ENCODE results near the gene TPSD1. TPM values are rescaled to one million over a fixed set of nuclear protein-coding genes. Genes with fewer than 3 reads are reported as not detected.
"Not testable (repeated sequence)": the region's sequence is repeated elsewhere in the genome, so short reads cannot be mapped to it uniquely, and the experiment has no call there.

TPSD1 gene
- total RNA-seq, 1 donor from 2014 or later: not detected

- H3K27me3 ChIP-seq (ENCODE audit: control insufficient read depth in 3 of 3, insufficient read depth in 3 of 3, low read length in 3 of 3): peaks cover 6 to 14% (median 13%) of the 10 kb centered on the region in 3 donors
- H3K36me3 ChIP-seq (ENCODE audit: control insufficient read depth in 3 of 3, insufficient read depth in 3 of 3, low read length in 3 of 3): no peaks in the 10 kb centered on the region
- no peak overlapping the region for H3K9ac ChIP-seq (ENCODE audit: low read depth in 1 of 3, low read length in 3 of 3)
- no peak overlapping the region for H3K27ac ChIP-seq (ENCODE audit: low read depth, low read length)
- H3K9me3 ChIP-seq (ENCODE audit: control insufficient read depth in 3 of 3, low read length in 3 of 3): no peaks in the 10 kb centered on the region
- no peak overlapping the region for H3K4me3 ChIP-seq (ENCODE audit: low read length in 3 of 3)
- H3K4me1 ChIP-seq (ENCODE audit: control insufficient read depth in 3 of 3, insufficient read depth in 3 of 3, low read length in 3 of 3): no peaks in the 10 kb centered on the region
Observed at GRCh38 chr16:1220841-1221627, 34.8 kb upstream of the TPSD1 start.

GRCh38 chr16:1221628-1222552, 34.0 kb upstream of the TPSD1 start:
- no peak overlapping the region for H3K4me3 ChIP-seq (ENCODE audit: low read length in 3 of 3)
- H3K4me1 ChIP-seq (ENCODE audit: control insufficient read depth in 3 of 3, insufficient read depth in 3 of 3, low read length in 3 of 3): no peaks in the 10 kb centered on the region
- no peaks in the 10 kb centered on the region for H3K9me3 ChIP-seq (ENCODE audit: control insufficient read depth in 3 of 3, low read length in 3 of 3)
- H3K9ac ChIP-seq (ENCODE audit: low read depth in 1 of 3, low read length in 3 of 3): no peak overlapping the region
- no peak overlapping the region for H3K27ac ChIP-seq (ENCODE audit: low read depth, low read length)
- no peaks in the 10 kb centered on the region for H3K36me3 ChIP-seq (ENCODE audit: control insufficient read depth in 3 of 3, insufficient read depth in 3 of 3, low read length in 3 of 3)
- peaks cover 6 to 14% (median 13%) of the 10 kb centered on the region in 3 donors for H3K27me3 ChIP-seq (ENCODE audit: control insufficient read depth in 3 of 3, insufficient read depth in 3 of 3, low read length in 3 of 3)

DNA sequence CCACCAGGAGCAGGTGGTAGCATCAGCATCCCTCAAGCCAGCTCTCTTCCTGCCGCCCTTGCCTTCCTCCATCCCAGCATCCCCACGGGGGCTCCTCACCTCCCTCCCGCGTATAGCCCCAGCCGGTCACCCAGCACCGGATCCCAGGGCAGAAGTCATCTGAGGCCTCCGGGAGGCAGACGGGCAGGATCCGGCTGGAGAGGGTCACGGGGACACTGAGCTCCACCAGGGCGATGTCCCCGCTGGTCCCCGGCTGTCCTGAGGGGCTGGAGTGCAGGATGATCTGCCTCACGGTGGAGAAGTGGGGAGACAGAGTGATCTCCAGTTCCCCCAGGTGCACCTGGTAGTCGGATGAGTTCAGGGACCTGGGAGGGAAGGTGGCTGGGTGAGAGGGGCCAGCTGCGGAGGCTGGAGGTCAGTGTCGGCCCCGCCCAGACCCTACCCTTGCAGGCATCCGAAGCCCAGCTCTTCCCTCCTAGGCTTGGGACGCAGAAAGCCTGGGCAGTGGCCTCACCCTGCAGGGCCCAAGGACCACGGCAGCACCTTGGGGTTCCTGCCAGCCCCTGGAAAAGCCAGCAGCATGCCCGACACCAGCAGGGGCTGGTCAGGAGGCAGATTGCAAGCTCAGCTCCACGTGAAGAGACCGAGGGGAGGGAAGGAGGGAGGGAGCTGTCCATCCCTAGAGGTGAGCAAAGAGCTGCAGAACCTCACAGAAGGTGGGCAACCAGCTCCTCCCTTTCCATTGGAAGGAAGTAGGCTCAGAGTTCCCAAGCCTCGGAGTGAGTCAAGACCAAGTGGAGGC, 33.1 kb upstream of the TPSD1 start:
- Histone ChIP-seq H3K27ac (ENCODE audit: low read depth, low read length) (no peak overlapping the region), H3K9me3 (ENCODE audit: control insufficient read depth in 3 of 3, low read length in 3 of 3) (no peaks in the 10 kb centered on the region), H3K4me3 (ENCODE audit: low read length in 3 of 3) (no peak overlapping the region), H3K36me3 (ENCODE audit: control insufficient read depth in 3 of 3, insufficient read depth in 3 of 3, low read length in 3 of 3) (no peaks in the 10 kb centered on the region), H3K27me3 (ENCODE audit: control insufficient read depth in 3 of 3, insufficient read depth in 3 of 3, low read length in 3 of 3) (peaks cover 6 to 11% (median 10%) of the 10 kb centered on the region in 3 donors), H3K4me1 (ENCODE audit: control insufficient read depth in 3 of 3, insufficient read depth in 3 of 3, low read length in 3 of 3) (no peaks in the 10 kb centered on the region), H3K9ac (ENCODE audit: low read depth in 1 of 3, low read length in 3 of 3) (no peak overlapping the region)

DNA sequence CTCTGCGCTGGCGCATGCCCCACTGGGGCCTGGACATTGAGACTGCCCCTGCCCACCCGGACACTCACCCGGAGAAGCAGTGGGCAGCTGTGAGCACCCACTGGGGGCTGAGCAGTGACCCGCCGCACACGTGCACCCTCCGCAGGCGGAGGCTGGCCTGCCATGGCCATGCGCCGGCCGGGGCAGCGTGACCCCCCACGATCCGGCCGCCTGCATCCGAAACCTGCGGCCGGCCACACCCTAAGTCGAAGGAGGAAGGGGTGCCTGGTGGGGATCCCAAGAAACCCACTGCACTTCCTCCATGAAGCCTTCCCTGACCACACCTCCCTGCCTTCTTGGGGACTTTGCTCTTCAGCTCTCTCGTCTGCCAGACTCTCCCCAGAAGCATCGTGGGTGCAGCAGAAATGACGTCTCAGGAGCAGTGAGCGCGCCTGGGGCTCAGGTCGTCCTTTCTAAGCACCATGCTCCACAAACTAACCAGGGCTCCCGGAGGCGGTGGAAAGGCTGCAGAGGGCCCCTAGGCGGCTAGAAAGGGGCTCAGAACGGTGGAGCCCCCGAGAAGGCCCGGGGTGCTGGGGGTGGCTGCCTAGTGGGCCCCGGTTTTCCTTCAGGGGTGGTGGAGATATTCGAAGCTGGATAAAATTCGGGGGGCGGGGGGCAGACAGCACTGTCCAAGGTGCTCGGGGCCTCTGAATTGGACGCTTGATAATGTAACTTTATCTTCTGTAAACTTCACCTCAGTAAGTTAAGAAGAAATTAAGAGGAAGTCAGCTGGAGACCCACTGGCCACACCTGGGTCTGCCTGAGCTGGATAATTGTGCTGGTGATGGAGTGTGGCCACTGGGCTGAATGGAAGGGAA, 32.3 kb upstream of the TPSD1 start:
- H3K27ac ChIP-seq (ENCODE audit: low read depth, low read length): no peak overlapping the region

GRCh38 chr16:1224558-1224957, 31.3 kb upstream of the TPSD1 start:
- Histone ChIP-seq H3K9me3 (ENCODE audit: control insufficient read depth in 3 of 3, low read length in 3 of 3) (no peaks in the 10 kb centered on the region), H3K27me3 (ENCODE audit: control insufficient read depth in 3 of 3, insufficient read depth in 3 of 3, low read length in 3 of 3) (peaks cover 6 to 10% (median 6%) of the 10 kb centered on the region in 3 donors), H3K27ac (ENCODE audit: low read depth, low read length) (no peak overlapping the region), H3K36me3 (ENCODE audit: control insufficient read depth in 3 of 3, insufficient read depth in 3 of 3, low read length in 3 of 3) (no peaks in the 10 kb centered on the region), H3K4me1 (ENCODE audit: control insufficient read depth in 3 of 3, insufficient read depth in 3 of 3, low read length in 3 of 3) (no peaks in the 10 kb centered on the region), H3K9ac (ENCODE audit: low read depth in 1 of 3, low read length in 3 of 3) (no peak overlapping the region), H3K4me3 (ENCODE audit: low read length in 3 of 3) (no peak overlapping the region)

More for the DNA sequence above, 32.3 kb upstream of the TPSD1 start:
- Histone ChIP-seq H3K9ac (ENCODE audit: low read depth in 1 of 3, low read length in 3 of 3) (no peak overlapping the region), H3K4me1 (ENCODE audit: control insufficient read depth in 3 of 3, insufficient read depth in 3 of 3, low read length in 3 of 3) (no peaks in the 10 kb centered on the region), H3K27me3 (ENCODE audit: control insufficient read depth in 3 of 3, insufficient read depth in 3 of 3, low read length in 3 of 3) (peaks cover 6 to 14% (median 6%) of the 10 kb centered on the region in 3 donors), H3K4me3 (ENCODE audit: low read length in 3 of 3) (no peak overlapping the region), H3K36me3 (ENCODE audit: control insufficient read depth in 3 of 3, insufficient read depth in 3 of 3, low read length in 3 of 3) (no peaks in the 10 kb centered on the region), H3K9me3 (ENCODE audit: control insufficient read depth in 3 of 3, low read length in 3 of 3) (no peaks in the 10 kb centered on the region)

DNA sequence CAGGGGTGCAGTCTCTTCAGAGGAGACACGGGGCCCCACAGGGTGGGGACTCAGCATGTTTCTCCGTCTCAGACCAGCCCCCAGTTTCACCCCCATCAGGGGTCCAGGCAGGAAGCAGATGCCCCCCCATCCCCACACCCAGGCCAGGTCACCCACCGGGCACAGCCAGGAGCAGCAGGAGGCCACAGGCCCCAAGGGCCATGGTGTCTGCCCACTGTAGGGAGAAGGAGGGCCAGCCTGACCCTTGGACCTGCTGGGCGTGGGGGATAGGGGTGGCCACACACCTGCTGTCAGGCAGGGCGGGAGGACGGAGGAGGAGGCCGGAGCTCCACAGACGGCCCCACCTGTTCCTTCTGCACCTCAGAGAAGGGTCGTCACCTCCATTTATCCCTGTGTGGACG, 30.8 kb upstream of the TPSD1 start, which contains the start of gene TPSG1:
TSS of gene TPSG1 (minus strand) at position 218 of the 401 bp plus-strand sequence. CDS start at position 202, 16 bp downstream.
- Histone ChIP-seq H3K4me1 (ENCODE audit: control insufficient read depth in 3 of 3, insufficient read depth in 3 of 3, low read length in 3 of 3) (no peaks in the 10 kb centered on the region), H3K9ac (ENCODE audit: low read depth in 1 of 3, low read length in 3 of 3) (no peak within 1 kb of the TSS), H3K4me3 (ENCODE audit: low read length in 3 of 3) (no peak within 1 kb of the TSS), H3K36me3 (ENCODE audit: control insufficient read depth in 3 of 3, insufficient read depth in 3 of 3, low read length in 3 of 3) (no peaks in the 10 kb centered on the region), H3K9me3 (ENCODE audit: control insufficient read depth in 3 of 3, low read length in 3 of 3) (no peaks in the 10 kb centered on the region), H3K27ac (ENCODE audit: low read depth, low read length) (no peak within 1 kb of the TSS), H3K27me3 (ENCODE audit: control insufficient read depth in 3 of 3, insufficient read depth in 3 of 3, low read length in 3 of 3) (peaks cover 6 to 10% (median 6%) of the 10 kb centered on the region in 3 donors)

DNA sequence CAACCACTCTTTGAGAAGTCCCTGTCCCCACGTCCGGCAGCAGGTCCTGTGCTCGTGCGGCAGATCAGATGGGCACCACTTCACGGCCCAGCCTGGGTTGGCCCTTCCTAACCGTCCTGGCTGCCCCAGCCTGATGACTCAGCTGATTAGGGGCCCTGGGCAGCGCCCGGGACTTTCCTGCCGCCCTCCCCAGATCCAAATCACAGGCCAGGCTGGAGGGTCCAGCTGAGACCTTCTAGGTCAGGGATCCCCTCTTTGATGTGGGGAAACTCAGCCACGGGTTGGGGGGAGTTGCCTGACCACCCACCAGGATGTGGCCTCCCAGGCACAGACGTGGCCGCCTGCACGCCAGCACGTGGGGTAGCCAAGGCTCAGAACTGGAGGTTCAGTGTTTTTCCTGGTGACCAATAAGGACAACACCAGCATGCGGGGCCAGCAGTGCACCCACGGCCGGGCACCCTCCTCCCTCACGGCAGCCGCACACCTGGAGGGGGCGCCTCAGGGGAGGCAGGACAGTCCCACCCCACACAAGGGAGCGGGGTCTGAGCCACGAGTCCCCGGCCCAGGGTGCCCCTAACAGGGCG, 30.0 kb upstream of the TPSD1 start:
- not testable (repeated sequence) for H3K4me3 ChIP-seq (ENCODE audit: low read length in 3 of 3); H3K27ac ChIP-seq (ENCODE audit: low read depth, low read length); H3K9ac ChIP-seq (ENCODE audit: low read depth in 1 of 3, low read length in 3 of 3); H3K4me1 ChIP-seq (ENCODE audit: control insufficient read depth in 3 of 3, insufficient read depth in 3 of 3, low read length in 3 of 3); H3K9me3 ChIP-seq (ENCODE audit: control insufficient read depth in 3 of 3, low read length in 3 of 3); H3K36me3 ChIP-seq (ENCODE audit: control insufficient read depth in 3 of 3, insufficient read depth in 3 of 3, low read length in 3 of 3)
- peaks cover 6 to 11% (median 10%) of the 10 kb centered on the region in 3 donors for H3K27me3 ChIP-seq (ENCODE audit: control insufficient read depth in 3 of 3, insufficient read depth in 3 of 3, low read length in 3 of 3)

DNA sequence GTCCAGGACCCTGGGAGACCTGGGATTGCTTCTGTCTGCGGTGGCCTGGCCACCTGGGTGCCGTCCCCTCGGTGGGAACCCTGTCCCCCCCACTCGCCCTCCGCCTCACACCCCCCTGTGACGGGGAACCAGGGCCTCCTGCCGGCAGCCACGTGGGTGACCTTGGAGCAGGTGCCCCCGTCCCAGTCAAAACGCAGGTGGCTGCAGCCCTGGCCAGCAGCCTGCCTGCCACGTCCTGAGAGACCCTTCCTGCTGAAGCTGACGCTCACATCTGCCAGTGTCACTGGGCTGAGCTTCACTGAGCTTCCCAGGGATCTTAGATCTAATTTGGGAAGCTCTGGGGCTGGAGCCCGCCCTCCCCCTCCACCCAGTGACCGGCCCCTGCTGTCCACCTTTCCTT, 29.2 kb upstream of the TPSD1 start:
- H3K27me3 ChIP-seq (ENCODE audit: control insufficient read depth in 3 of 3, insufficient read depth in 3 of 3, low read length in 3 of 3): peaks cover 6 to 11% (median 6%) of the 10 kb centered on the region in 3 donors
- not testable (repeated sequence) for H3K36me3 ChIP-seq (ENCODE audit: control insufficient read depth in 3 of 3, insufficient read depth in 3 of 3, low read length in 3 of 3); H3K27ac ChIP-seq (ENCODE audit: low read depth, low read length); H3K9me3 ChIP-seq (ENCODE audit: control insufficient read depth in 3 of 3, low read length in 3 of 3); H3K9ac ChIP-seq (ENCODE audit: low read depth in 1 of 3, low read length in 3 of 3); H3K4me3 ChIP-seq (ENCODE audit: low read length in 3 of 3); H3K4me1 ChIP-seq (ENCODE audit: control insufficient read depth in 3 of 3, insufficient read depth in 3 of 3, low read length in 3 of 3)

DNA sequence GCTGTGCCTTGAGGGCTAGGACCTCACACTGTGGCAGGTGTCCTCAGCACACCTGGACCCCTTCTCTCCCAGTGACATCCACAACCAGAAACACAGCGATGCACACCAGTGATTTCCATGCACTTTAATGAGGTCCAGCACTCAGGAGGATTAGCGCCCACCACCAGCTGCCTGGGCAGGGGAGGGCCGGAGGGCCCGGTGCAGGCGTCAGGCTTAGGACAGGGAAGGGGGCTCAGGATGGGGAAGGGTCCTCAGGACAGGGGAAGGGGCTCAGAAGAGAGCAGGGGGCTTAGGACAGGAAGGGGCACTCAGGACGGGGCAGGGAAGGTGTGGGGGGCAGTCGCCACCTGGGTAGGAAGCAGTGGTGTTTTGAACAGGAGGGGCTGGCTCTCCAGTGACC, 27.6 kb upstream of the TPSD1 start:
- not testable (repeated sequence) for H3K4me1 ChIP-seq (ENCODE audit: control insufficient read depth in 3 of 3, insufficient read depth in 3 of 3, low read length in 3 of 3); H3K27me3 ChIP-seq (ENCODE audit: control insufficient read depth in 3 of 3, insufficient read depth in 3 of 3, low read length in 3 of 3); H3K9ac ChIP-seq (ENCODE audit: low read depth in 1 of 3, low read length in 3 of 3); H3K36me3 ChIP-seq (ENCODE audit: control insufficient read depth in 3 of 3, insufficient read depth in 3 of 3, low read length in 3 of 3); H3K9me3 ChIP-seq (ENCODE audit: control insufficient read depth in 3 of 3, low read length in 3 of 3); H3K4me3 ChIP-seq (ENCODE audit: low read length in 3 of 3); H3K27ac ChIP-seq (ENCODE audit: low read depth, low read length)
